HEK293 (cell line): ENCODE measurements around the gene HOXC11.

Experiments used
- GLI2 ChIP-seq: fragments of 450-650 bp; formaldehyde crosslinking; IDR thresholded peaks from 2 replicates; pipeline ENCODE4; 2017; ENCODE audit warnings: missing biosample characterization, missing genetic modification characterization, low read depth, borderline replicate concordance
- KLF8 ChIP-seq: fragments of 450-650 bp; formaldehyde crosslinking; IDR thresholded peaks from 2 replicates; pipeline ENCODE4 v1.5.1; 2016; ENCODE audit warnings: missing biosample characterization, missing genetic modification characterization
- SCRT2 ChIP-seq: fragments of 450-650 bp; formaldehyde crosslinking; IDR thresholded peaks from 2 replicates; pipeline ENCODE4 v1.5.1; 2016; ENCODE audit warnings: missing biosample characterization, missing genetic modification characterization
- WT1 ChIP-seq: fragments of 450-650 bp; formaldehyde crosslinking; IDR thresholded peaks from 2 replicates; pipeline ENCODE4 v1.5.1; 2016; ENCODE audit warnings: missing biosample characterization, missing genetic modification characterization
- YY1 ChIP-seq: fragments of 450-650 bp; formaldehyde crosslinking; IDR thresholded peaks from 2 replicates; pipeline ENCODE4 v1.5.1; 2018; ENCODE audit warnings: missing biosample characterization, missing genetic modification characterization
- YY2 ChIP-seq: fragments of 450-650 bp; formaldehyde crosslinking; IDR thresholded peaks from 2 replicates; pipeline ENCODE4 v1.5.1; 2016; ENCODE audit warnings: missing biosample characterization, missing genetic modification characterization
- ZBTB26 ChIP-seq: fragments of 450-650 bp; formaldehyde crosslinking; optimal IDR thresholded peaks from 2 replicates; pipeline ENCODE3; 2016; ENCODE audit warnings: missing biosample characterization, mild to moderate bottlenecking, missing genetic modification characterization
- ZBTB48 ChIP-seq: fragments of 450-650 bp; formaldehyde crosslinking; IDR thresholded peaks from 2 replicates; pipeline ENCODE4 v1.5.1; 2016; ENCODE audit warnings: missing biosample characterization, missing genetic modification characterization
- ZNF132 ChIP-seq: fragments of 450-650 bp; formaldehyde crosslinking; IDR thresholded peaks from 2 replicates; pipeline ENCODE4 v1.5.1; 2017; ENCODE audit warnings: missing biosample characterization, missing genetic modification characterization, borderline replicate concordance
- ZNF148 ChIP-seq: fragments of 450-650 bp; formaldehyde crosslinking; IDR thresholded peaks from 2 replicates; pipeline ENCODE4 v1.5.0; 2017; ENCODE audit warnings: missing biosample characterization, missing genetic modification characterization, borderline replicate concordance
- ZNF175 ChIP-seq: fragments of 450-650 bp; formaldehyde crosslinking; IDR thresholded peaks from 2 replicates; pipeline ENCODE4 v1.5.1; 2016; ENCODE audit warnings: missing biosample characterization, missing genetic modification characterization
- ZNF223 ChIP-seq: fragments of 450-650 bp; formaldehyde crosslinking; IDR thresholded peaks from 2 replicates; pipeline ENCODE4 v1.5.1; 2016; ENCODE audit warnings: missing biosample characterization, missing genetic modification characterization
- ZNF302 ChIP-seq: fragments of 450-650 bp; formaldehyde crosslinking; IDR thresholded peaks from 2 replicates; pipeline ENCODE4 v1.5.1; 2016; ENCODE audit warnings: missing biosample characterization, missing genetic modification characterization, low read depth
- ZNF560 ChIP-seq: fragments of 450-650 bp; formaldehyde crosslinking; IDR thresholded peaks from 2 replicates; pipeline ENCODE4 v1.5.1; 2017; ENCODE audit warnings: missing biosample characterization, missing genetic modification characterization, borderline replicate concordance
- ZNF677 ChIP-seq: fragments of 450-650 bp; IDR thresholded peaks from 2 replicates; pipeline ENCODE4 v1.5.0; 2018; ENCODE audit warnings: missing biosample characterization, mild to moderate bottlenecking, missing genetic modification characterization, moderate library complexity
- ZNF776 ChIP-seq: fragments of 450-650 bp; formaldehyde crosslinking; IDR thresholded peaks from 2 replicates; pipeline ENCODE4 v1.5.0; 2017; ENCODE audit warnings: missing biosample characterization, missing genetic modification characterization, borderline replicate concordance
- ZNF785 ChIP-seq: fragments of 450-650 bp; formaldehyde crosslinking; IDR thresholded peaks from 2 replicates; pipeline ENCODE4 v1.5.1; 2016; ENCODE audit warnings: missing biosample characterization, missing genetic modification characterization
- ZNF837 ChIP-seq: fragments of 450-650 bp; formaldehyde crosslinking; IDR thresholded peaks from 2 replicates; pipeline ENCODE4 v1.5.1; 2016; ENCODE audit warnings: missing biosample characterization, missing genetic modification characterization
- TF ChIP-seq, protein P1 (sequence below): fragments of 450-650 bp; formaldehyde crosslinking; IDR thresholded peaks from 2 replicates; pipeline ENCODE4 v1.5.1; 2016; ENCODE audit warnings: missing biosample characterization, missing genetic modification characterization
- TF ChIP-seq, protein P2 (sequence below): fragments of 450-650 bp; formaldehyde crosslinking; IDR thresholded peaks from 2 replicates; pipeline ENCODE4 v1.5.1; 2017; ENCODE audit warnings: missing biosample characterization, missing genetic modification characterization
- TF ChIP-seq, protein P3 (sequence below): fragments of 450-650 bp; formaldehyde crosslinking; IDR thresholded peaks from 2 replicates; pipeline ENCODE4 v1.5.1; 2016; ENCODE audit warnings: missing biosample characterization, missing genetic modification characterization
- TF ChIP-seq, protein P4 (sequence below): fragments of 450-650 bp; formaldehyde crosslinking; IDR thresholded peaks from 2 replicates; pipeline ENCODE4 v1.5.1; 2016; ENCODE audit warnings: missing biosample characterization, missing genetic modification characterization
- TF ChIP-seq, protein P5 (sequence below): fragments of 450-650 bp; formaldehyde crosslinking; IDR thresholded peaks from 2 replicates; pipeline ENCODE4 v1.5.1; 2016; ENCODE audit warnings: missing biosample characterization, missing genetic modification characterization
- TF ChIP-seq, protein P6 (sequence below): fragments of 450-650 bp; formaldehyde crosslinking; IDR thresholded peaks from 2 replicates; pipeline ENCODE4 v1.5.1; 2016; ENCODE audit warnings: missing biosample characterization, missing genetic modification characterization, low read depth

HOXC11 gene

DNA sequence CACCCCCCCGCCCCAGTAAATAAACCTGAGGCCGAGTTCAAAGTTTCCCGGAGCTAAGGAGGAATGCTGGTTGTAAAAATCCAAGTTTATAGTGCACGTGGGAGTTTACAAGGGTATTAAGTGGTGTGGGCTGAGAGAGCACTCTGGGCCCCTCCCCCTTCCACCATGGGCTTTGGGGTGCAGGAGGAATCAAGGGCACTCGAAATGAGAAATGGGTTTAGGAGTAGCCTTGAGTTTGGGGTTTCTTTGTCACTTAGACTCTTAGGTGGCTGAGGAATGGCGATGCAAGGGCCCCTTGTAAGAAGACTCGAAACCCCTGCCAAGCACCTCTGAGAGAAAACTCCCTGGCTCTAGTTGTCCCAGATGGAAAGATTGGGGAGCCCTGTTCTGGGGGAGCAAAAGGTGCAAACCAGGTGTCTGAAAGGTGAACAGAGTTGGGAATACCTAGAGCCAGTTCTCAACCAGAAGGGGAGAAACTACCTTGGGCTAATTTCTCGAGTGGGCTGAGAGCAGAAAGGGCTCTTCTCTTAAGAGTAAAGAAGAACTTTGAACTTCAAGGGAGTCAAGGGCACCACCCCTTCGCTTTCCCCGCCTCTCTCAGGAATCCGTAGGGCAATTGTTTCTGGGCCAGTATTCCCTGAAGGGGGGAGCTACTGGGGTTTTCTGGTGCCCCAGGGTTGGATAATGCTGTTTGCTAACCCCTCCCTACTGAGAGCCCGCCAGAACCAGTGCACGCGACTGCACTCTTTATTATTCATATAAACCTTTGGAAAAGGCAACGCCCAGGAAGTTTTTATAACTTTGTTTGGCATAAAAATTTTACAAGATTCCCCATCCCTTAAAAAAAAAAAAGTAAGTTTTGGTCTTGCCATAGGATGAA, 5.8 kb downstream of the HOXC11 start (continued):
- peak; percentile 5 for TF ChIP-seq ZBTB26 (tag by site-specific recombination)
- TF ChIP-seq, protein P1, sequence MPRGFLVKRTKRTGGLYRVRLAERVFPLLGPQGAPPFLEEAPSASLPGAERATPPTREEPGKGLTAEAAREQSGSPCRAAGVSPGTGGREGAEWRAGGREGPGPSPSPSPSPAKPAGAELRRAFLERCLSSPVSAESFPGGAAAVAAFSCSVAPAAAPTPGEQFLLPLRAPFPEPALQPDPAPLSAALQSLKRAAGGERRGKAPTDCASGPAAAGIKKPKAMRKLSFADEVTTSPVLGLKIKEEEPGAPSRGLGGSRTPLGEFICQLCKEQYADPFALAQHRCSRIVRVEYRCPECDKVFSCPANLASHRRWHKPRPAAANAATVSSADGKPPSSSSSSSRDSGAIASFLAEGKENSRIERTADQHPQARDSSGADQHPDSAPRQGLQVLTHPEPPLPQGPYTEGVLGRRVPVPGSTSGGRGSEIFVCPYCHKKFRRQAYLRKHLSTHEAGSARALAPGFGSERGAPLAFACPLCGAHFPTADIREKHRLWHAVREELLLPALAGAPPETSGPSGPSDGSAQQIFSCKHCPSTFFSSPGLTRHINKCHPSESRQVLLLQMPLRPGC (tag by site-specific recombination), result no peak
- no peak for TF ChIP-seq ZNF677 (tag by site-specific recombination)
- TF ChIP-seq ZNF148 (tag by site-specific recombination), result no peak
- no peak for TF ChIP-seq YY1 (tag by site-specific recombination)
- no peak for TF ChIP-seq ZNF223 (tag by site-specific recombination)
- no peak for TF ChIP-seq ZNF302 (tag by site-specific recombination)
- TF ChIP-seq YY2 (tag by site-specific recombination), result no peak
- TF ChIP-seq ZNF776 (tag by site-specific recombination), result no peak
- TF ChIP-seq, protein P2, sequence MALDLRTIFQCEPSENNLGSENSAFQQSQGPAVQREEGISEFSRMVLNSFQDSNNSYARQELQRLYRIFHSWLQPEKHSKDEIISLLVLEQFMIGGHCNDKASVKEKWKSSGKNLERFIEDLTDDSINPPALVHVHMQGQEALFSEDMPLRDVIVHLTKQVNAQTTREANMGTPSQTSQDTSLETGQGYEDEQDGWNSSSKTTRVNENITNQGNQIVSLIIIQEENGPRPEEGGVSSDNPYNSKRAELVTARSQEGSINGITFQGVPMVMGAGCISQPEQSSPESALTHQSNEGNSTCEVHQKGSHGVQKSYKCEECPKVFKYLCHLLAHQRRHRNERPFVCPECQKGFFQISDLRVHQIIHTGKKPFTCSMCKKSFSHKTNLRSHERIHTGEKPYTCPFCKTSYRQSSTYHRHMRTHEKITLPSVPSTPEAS (tag by site-specific recombination), result no peak
- TF ChIP-seq ZNF175, result no peak
- TF ChIP-seq, protein P3, sequence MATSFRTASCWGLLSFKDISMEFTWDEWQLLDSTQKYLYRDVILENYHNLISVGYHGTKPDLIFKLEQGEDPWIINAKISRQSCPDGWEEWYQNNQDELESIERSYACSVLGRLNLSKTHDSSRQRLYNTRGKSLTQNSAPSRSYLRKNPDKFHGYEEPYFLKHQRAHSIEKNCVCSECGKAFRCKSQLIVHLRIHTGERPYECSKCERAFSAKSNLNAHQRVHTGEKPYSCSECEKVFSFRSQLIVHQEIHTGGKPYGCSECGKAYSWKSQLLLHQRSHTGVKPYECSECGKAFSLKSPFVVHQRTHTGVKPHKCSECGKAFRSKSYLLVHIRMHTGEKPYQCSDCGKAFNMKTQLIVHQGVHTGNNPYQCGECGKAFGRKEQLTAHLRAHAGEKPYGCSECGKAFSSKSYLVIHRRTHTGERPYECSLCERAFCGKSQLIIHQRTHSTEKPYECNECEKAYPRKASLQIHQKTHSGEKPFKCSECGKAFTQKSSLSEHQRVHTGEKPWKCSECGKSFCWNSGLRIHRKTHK (tag by site-specific recombination), result no peak
- TF ChIP-seq ZNF837 (tag by site-specific recombination), result no peak
- no peak; the same call in 1 of the 2 replicates for TF ChIP-seq KLF8 (tag by site-specific recombination)
- no peak for TF ChIP-seq ZNF785 (tag by site-specific recombination)
- TF ChIP-seq ZNF560 (tag by site-specific recombination), result no peak
- TF ChIP-seq GLI2 (tag by site-specific recombination), result no peak
- TF ChIP-seq ZBTB48 (tag by site-specific recombination), result peak; percentile 56
- TF ChIP-seq, protein P4, sequence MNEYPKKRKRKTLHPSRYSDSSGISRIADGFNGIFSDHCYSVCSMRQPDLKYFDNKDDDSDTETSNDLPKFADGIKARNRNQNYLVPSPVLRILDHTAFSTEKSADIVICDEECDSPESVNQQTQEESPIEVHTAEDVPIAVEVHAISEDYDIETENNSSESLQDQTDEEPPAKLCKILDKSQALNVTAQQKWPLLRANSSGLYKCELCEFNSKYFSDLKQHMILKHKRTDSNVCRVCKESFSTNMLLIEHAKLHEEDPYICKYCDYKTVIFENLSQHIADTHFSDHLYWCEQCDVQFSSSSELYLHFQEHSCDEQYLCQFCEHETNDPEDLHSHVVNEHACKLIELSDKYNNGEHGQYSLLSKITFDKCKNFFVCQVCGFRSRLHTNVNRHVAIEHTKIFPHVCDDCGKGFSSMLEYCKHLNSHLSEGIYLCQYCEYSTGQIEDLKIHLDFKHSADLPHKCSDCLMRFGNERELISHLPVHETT (tag by site-specific recombination), result no peak
- no peak for TF ChIP-seq SCRT2 (tag by site-specific recombination)
- no peak for TF ChIP-seq ZNF132
- TF ChIP-seq WT1 (tag by site-specific recombination), result peak; percentile 85
- TF ChIP-seq, protein P5, sequence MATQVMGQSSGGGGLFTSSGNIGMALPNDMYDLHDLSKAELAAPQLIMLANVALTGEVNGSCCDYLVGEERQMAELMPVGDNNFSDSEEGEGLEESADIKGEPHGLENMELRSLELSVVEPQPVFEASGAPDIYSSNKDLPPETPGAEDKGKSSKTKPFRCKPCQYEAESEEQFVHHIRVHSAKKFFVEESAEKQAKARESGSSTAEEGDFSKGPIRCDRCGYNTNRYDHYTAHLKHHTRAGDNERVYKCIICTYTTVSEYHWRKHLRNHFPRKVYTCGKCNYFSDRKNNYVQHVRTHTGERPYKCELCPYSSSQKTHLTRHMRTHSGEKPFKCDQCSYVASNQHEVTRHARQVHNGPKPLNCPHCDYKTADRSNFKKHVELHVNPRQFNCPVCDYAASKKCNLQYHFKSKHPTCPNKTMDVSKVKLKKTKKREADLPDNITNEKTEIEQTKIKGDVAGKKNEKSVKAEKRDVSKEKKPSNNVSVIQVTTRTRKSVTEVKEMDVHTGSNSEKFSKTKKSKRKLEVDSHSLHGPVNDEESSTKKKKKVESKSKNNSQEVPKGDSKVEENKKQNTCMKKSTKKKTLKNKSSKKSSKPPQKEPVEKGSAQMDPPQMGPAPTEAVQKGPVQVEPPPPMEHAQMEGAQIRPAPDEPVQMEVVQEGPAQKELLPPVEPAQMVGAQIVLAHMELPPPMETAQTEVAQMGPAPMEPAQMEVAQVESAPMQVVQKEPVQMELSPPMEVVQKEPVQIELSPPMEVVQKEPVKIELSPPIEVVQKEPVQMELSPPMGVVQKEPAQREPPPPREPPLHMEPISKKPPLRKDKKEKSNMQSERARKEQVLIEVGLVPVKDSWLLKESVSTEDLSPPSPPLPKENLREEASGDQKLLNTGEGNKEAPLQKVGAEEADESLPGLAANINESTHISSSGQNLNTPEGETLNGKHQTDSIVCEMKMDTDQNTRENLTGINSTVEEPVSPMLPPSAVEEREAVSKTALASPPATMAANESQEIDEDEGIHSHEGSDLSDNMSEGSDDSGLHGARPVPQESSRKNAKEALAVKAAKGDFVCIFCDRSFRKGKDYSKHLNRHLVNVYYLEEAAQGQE (tag by site-specific recombination), result no peak
- TF ChIP-seq, protein P6, sequence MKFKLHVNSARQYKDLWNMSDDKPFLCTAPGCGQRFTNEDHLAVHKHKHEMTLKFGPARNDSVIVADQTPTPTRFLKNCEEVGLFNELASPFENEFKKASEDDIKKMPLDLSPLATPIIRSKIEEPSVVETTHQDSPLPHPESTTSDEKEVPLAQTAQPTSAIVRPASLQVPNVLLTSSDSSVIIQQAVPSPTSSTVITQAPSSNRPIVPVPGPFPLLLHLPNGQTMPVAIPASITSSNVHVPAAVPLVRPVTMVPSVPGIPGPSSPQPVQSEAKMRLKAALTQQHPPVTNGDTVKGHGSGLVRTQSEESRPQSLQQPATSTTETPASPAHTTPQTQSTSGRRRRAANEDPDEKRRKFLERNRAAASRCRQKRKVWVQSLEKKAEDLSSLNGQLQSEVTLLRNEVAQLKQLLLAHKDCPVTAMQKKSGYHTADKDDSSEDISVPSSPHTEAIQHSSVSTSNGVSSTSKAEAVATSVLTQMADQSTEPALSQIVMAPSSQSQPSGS (tag by site-specific recombination), result no peak
